ENCODE data around the gene ABCF2. TPM values are rescaled to one million over a fixed set of nuclear protein-coding genes. Genes with fewer than 3 reads are reported as not detected.

The ABCF2 gene
- total RNA-seq, 1 donor from 2014 or later = 37.8 TPM

- H3K4me3 ChIP-seq (ENCODE audit: low read depth, low read length) = no peak overlapping the region
- TF ChIP-seq CTCF (conservative IDR thresholded peaks at IDR 0.05; ENCODE audit: low read depth, low read length) = no peak
- DNase-seq (ENCODE audit: low read depth) = no peak
Observed at GRCh38 chr7:151272405-151272804, 45.4 kb upstream of the ABCF2 start.

- peak; percentile 20 for DNase-seq (ENCODE audit: low read depth)
- H3K4me3 ChIP-seq (ENCODE audit: low read depth, low read length) = no peak overlapping the region
- no peak for TF ChIP-seq CTCF (conservative IDR thresholded peaks at IDR 0.05; ENCODE audit: low read depth, low read length)
Observed at GRCh38 chr7:151271699-151272355, 44.8 kb upstream of the ABCF2 start.

GRCh38 chr7:151269511-151269910 lies 42.5 kb upstream of the ABCF2 start:
- TF ChIP-seq CTCF (conservative IDR thresholded peaks at IDR 0.05; ENCODE audit: low read depth, low read length) = no peak
- no peak overlapping the region for H3K4me3 ChIP-seq (ENCODE audit: low read depth, low read length)
- no peak for DNase-seq (ENCODE audit: low read depth)

GRCh38 chr7:151265351-151265931 lies 38.4 kb upstream of the ABCF2 start:
- no peak for TF ChIP-seq CTCF (conservative IDR thresholded peaks at IDR 0.05; ENCODE audit: low read depth, low read length)
- no peak for DNase-seq (ENCODE audit: low read depth)
- H3K4me3 ChIP-seq (ENCODE audit: low read depth, low read length) = no peak overlapping the region

GRCh38 chr7:151264615-151265014 lies 37.6 kb upstream of the ABCF2 start:
- DNase-seq (ENCODE audit: low read depth) = no peak
- H3K4me3 ChIP-seq (ENCODE audit: low read depth, low read length) = no peak overlapping the region
- no peak for TF ChIP-seq CTCF (conservative IDR thresholded peaks at IDR 0.05; ENCODE audit: low read depth, low read length)

GRCh38 chr7:151261529-151261928 lies 34.5 kb upstream of the ABCF2 start:
- no peak overlapping the region for H3K4me3 ChIP-seq (ENCODE audit: low read depth, low read length)
- no peak for TF ChIP-seq CTCF (conservative IDR thresholded peaks at IDR 0.05; ENCODE audit: low read depth, low read length)
- DNase-seq (ENCODE audit: low read depth) = no peak

- DNase-seq (ENCODE audit: low read depth) = no peak
- no peak overlapping the region for H3K4me3 ChIP-seq (ENCODE audit: low read depth, low read length)
- TF ChIP-seq CTCF (conservative IDR thresholded peaks at IDR 0.05; ENCODE audit: low read depth, low read length) = no peak
Observed at GRCh38 chr7:151260883-151261282, 33.9 kb upstream of the ABCF2 start.

Measured in epithelial cell of proximal tubule (primary cell).